Astrocyte of the spinal cord (primary cell): ENCODE data around the gene ZNF506.
"Not testable (repeated sequence)": the region's sequence is repeated elsewhere in the genome, so short reads cannot be mapped to it uniquely, and the experiment has no call there.

Source experiments
- DNase-seq: peaks from one replicate; pipeline ENCODE4 v3.0.0; 2011; ENCODE audit warnings: low read depth, low spot score
- H3K4me3 ChIP-seq: 2 replicates; pipeline ENCODE4 v1.5.1; 2011; ENCODE audit warnings: low read depth, mild to moderate bottlenecking, low read length, moderate library complexity
- CTCF ChIP-seq: IDR thresholded peaks from 2 replicates; pipeline ENCODE4 v1.5.1; 2012; ENCODE audit warnings: low read depth, mild to moderate bottlenecking, low read length, inconsistent platforms
- in situ Hi-C: cut with HindIII; loops from 2 replicates; pipeline ENCODE4 v1.10.0; 2017; ENCODE audit warnings: low sequenced_read_pairs

Gene ZNF506

DNA sequence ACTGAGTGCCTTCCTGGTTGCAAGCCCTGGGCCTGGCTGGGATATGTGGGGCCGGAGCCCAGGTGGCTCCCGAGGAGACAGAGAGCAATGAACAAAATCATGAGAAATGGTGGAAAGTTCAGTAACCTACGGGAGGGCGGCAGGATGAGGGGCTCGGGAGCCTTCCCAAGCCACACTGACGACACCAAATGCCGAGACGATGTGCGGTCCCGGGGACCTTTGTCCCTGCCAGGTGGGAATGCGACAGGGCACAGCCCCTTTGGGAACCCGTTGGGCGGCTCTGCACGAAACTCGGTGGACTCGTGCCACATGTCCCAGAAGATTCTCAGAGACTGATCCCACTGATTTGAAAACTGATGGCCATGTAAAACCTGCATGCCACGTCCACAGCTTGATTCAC, 76.9 kb downstream of the ZNF506 start:
- in situ Hi-C loops = no loop called here
- TF ChIP-seq CTCF = no peak
- no peak for DNase-seq
- no peak overlapping the region for H3K4me3 ChIP-seq

- H3K4me3 ChIP-seq, in situ Hi-C loops, DNase-seq: not testable (repeated sequence)
Measured at GRCh38 chr19:19743921-19744320, 77.6 kb downstream of the ZNF506 start.

- TF ChIP-seq CTCF = no peak
- no peak for DNase-seq
- in situ Hi-C loops = no loop called here
- H3K4me3 ChIP-seq = no peak overlapping the region
Measured at GRCh38 chr19:19743176-19743575, 78.4 kb downstream of the ZNF506 start.

DNA sequence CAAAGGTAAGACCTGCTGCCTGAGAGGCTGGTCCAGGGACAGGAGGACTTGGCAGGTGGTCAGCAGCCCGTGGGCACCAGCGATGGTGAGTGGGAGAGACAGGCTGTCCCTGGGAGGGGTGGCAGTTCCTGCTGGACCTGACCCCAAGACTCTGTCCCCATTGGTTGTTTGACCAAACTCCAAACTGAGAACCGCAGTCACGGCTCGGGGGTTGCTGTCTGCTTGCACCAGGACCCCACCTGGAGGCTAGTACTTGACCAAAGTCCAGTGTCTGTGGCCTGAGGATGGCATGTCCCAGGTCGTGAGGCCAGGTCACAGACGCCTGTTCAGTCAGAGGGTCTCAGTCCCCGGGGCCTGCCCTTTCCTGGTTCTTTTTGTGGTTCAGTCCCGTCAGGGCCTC, 78.8 kb downstream of the ZNF506 start:
- no peak overlapping the region for H3K4me3 ChIP-seq
- no peak for DNase-seq
- TF ChIP-seq CTCF = no peak
- in situ Hi-C loops = no loop called here
